ENCODE measurements around the gene PHACTR1.

DNA sequence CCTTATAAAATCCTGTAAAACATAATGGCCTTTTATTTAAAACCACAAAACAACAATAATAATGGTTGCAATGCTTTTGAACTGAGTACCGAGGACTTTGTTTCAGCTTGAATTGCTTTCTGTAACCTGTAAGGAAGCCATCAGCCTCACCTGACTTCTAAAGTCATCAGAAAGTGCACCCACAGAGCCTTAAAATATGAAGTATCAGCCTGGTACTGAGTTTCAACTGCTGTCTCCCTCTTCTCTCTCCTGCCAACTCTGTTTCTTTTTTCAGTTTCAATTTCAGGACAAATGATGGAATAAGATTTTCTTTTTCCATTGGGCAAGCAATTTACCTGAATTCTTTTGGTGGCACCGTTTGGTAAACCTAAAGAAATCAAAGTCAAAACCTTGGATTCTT, 119.4 kb downstream of the PHACTR1 start:
- TF ChIP-seq CTCF (IDR thresholded peaks at IDR 0.05; ENCODE audit: low read depth, low read length) (no peak), EZH2phosphoT487 (IDR thresholded peaks at IDR 0.05; ENCODE audit: low read depth) (no peak)

All from OCI-LY3 (cell line).